ENCODE data around the gene PPP6R1.

GRCh38 chr19:55216461-55217198 is 42.2 kb downstream of the PPP6R1 start:
- TF ChIP-seq CTCF (IDR thresholded peaks at IDR 0.05; ENCODE audit: poor library complexity), result no peak
- TF ChIP-seq EZH2 (IDR thresholded peaks at IDR 0.05; ENCODE audit: borderline replicate concordance), result no peak
- TF ChIP-seq EZH2phosphoT487 (IDR thresholded peaks at IDR 0.05; ENCODE audit: low read depth, severe bottlenecking, unreplicated experiment), result no peak

Measured in hepatocyte (in vitro differentiated cells).